Hepatic stellate cell (primary cell): ENCODE results near the gene EFHC1.
A peak's percentile ranks its signal among the peaks of the same experiment; 100 is the strongest.
"Not testable (repeated sequence)": the region's sequence is repeated elsewhere in the genome, so short reads cannot be mapped to it uniquely, and the experiment has no call there.

Experiments used
- DNase-seq: peaks from one replicate; pipeline ENCODE4 v3.0.0; 2011; ENCODE audit warnings: low spot score

Gene EFHC1

DNA sequence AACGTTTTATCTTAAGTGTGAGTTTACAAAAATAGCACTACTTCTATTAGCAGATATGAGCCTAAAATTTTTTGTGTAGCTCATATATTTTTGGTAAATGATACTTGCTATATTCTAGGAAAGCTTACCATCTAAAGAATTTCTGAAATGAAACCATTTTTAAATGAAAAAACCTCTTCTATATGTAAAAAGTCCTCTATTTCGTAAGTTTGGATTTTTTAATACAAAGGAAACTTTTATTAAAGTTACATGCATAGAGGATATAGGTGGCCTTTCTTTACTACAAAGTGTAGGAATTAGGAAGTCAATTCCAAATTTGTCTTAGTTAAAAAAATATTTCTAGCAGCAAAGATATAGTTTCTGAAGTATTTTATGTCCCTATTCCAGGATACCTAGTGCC is 18.8 kb downstream of the EFHC1 start:
- no peak for DNase-seq

DNA sequence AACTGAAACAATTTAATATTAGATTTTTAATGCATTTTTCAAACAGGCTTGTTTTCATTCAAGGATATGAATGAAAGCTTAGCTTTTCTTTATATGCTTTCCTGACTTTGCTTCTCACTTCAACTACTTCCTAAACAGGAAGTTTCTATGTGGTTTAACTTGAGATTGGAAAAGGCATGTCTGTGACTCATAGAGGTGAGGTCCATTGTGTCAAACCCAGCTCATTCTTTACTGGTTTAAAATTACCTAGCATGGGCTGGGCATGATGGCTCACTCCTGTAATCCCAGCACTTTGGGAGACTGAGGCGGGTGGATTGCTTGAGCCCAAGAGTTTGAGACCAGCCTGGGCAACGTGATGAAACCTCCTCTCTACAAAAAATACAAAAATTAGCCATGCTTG is 34.4 kb downstream of the EFHC1 start:
- DNase-seq, result peak; percentile 2

GRCh38 chr6:52457096-52457495 is 37.0 kb downstream of the EFHC1 start:
- DNase-seq, result no peak

GRCh38 chr6:52461194-52461593 is 41.1 kb downstream of the EFHC1 start:
- not testable (repeated sequence) for DNase-seq

GRCh38 chr6:52474173-52474572 is 54.0 kb downstream of the EFHC1 start:
- DNase-seq, result no peak

GRCh38 chr6:52475307-52475706 is 55.2 kb downstream of the EFHC1 start:
- DNase-seq, result no peak

DNA sequence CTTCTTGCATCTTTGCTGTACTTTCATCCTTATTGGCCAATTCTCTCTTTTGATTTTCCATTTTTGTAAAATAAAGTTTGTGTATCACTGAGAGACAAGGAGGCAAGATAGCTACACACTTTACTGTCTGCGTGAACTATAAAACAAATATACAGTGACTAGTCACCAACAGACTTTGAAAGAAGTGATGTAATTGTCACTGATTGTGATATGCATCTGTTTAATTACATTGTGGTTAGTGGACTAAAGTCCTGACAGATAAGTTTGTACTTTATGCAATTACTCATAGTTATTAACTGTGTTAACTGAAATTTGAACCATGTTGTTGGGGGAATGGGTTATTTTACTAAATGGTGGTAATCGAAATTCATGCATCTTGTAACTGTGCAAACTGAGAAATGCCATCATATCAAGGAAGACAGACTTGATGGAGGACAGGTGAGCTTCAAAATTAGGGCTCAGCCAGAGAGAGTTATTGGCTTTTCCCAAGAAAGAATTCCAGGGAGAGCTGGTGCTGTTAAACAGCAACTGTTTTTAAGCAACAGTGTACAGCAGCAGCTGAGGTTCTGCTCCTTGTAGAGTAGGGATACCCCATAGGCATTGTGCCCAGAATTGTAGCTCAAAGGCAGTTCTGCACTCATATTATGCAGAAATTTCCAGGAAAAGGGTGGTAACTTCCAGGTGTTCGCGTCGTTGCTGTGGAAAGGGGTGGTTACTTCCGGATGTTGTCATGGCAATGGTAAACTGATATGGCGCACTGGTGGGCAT is 62.9 kb downstream of the EFHC1 start:
- no peak for DNase-seq

- no peak for DNase-seq
These were observed 63.5 kb downstream of the EFHC1 start for GRCh38 chr6:52483671-52484003.

GRCh38 chr6:52489881-52490280 is 69.7 kb downstream of the EFHC1 start:
- no peak for DNase-seq

DNA sequence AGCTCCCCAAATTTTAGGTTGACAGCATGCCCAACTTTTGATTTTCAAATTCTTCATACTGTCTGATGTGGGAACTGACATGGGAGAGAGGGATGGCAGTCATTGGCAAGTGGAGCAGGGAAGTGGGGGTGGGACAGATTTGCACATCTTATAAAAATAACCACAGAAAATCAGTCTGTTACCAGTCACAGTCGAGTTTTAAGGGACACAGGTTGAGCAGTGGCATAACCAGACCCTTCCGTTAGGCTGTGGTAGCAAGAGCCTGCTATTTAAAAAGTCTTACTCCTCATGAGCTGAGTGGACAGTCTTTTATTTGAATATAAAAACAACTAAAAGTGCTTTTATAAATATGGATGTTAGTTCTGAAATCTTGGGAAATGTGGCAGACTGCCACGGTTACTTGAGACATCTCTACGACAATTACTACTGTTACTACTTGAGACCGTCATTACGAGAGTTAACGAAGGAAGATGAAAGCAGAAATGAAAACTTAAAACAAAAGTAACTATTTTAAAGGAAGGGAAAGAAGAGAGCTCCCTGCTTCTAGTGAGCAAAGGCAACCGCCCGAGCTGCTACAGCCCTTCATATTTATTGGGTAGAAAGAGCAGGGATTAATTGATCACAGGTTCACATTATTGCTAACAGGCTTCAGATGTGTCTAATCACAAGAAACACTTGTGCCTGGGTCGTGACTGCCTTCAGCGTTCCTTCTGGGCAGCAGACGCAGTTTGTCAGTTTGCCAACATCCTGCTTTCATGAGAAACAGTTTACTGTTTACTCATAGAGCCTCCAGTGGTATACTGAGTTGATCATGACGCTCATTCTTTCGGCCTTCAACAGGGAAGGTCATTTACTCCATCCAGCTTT is 71.3 kb downstream of the EFHC1 start:
- no peak for DNase-seq

DNA sequence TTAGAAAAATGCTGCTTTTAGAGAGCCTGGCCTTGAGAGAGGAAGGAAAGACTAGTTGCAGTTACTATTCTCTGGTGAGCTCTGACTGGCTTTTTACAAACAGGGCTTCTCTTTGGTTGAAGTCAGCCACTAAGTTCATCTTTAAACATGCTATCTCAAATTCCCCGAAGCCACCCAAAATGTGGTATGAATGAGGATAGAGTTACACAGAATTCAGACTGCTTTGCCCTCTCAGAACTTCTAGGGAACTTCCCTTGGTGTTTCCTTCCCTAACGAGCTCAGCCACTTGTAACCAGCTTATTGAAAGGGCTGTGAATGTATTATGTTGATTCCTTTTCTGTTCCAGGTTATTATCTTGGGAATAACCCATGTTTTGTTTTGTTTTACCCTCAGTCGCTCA is 73.5 kb downstream of the EFHC1 start:
- DNase-seq, result no peak

DNA sequence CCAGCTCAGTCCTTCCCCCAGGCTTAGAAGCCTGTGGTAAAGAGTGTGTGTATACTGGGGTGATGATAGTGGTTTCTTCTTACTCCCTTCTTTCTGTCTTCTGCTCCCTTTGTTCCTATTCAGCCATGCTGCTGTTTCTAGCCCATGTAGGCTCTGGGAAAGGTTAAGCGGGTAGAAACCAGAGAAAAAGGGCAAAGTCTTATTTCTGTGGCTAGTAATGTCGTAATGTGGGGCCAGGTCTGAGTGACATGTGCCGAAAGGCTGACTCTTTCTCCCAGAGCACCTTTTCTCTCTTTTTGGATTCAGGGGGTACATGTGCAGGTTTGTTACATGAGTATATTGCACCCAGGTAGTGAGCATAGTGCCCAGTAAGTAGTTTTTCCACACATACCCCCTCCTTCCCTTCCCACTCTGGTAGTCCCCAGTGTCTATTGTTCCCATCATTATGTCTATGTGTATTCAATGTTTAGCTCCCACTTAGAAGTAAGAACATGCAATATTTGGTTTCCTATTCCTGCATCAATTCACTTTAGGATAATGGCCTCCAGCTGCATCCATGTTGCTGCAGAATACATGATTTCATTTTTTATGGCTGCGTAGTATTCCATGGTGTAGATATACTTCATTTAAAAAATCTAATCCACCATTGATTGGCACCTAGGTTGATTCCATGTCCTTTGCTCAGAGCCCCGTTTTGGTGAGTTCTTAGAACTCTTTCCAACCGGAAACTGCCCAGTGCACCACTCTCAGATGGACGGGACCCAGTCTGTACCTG is 74.3 kb downstream of the EFHC1 start:
- DNase-seq, result no peak

DNA sequence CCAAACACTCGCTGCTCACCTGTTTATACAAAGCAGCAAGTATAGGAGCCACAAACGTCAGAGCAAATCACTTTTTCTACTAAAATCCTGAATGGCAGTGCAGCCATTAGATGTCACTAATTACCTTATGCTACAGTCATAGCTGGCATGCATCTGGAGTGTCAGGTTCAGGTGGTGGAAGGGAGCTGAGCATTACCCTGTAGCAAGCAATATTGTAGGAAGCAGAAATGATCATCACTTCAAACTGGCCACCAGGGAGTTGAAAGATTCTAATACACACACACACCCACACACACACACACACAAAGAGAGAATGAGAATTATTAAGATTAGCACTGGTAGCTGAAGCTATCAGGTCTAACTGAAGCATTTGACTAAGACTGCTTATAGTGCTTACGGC is 75.8 kb downstream of the EFHC1 start:
- no peak for DNase-seq

DNA sequence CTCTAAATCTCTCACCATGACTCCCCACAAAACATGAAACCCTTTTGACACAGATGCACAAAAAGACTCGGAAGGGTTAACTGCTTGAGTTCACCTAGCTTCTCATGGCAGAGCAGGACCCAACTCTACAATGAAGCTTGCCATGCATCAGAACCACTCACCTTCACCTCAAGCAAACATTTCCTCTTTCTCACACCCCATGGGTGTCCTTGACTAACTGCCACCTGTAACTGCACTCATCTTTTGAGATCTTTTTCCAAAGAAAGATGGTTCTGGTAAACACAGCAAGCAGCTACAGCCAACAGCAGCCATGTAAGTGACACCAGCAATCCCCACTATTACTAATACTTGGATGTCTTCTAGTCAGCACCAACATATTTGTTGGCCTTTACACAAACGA is 76.5 kb downstream of the EFHC1 start:
- DNase-seq, result no peak

DNA sequence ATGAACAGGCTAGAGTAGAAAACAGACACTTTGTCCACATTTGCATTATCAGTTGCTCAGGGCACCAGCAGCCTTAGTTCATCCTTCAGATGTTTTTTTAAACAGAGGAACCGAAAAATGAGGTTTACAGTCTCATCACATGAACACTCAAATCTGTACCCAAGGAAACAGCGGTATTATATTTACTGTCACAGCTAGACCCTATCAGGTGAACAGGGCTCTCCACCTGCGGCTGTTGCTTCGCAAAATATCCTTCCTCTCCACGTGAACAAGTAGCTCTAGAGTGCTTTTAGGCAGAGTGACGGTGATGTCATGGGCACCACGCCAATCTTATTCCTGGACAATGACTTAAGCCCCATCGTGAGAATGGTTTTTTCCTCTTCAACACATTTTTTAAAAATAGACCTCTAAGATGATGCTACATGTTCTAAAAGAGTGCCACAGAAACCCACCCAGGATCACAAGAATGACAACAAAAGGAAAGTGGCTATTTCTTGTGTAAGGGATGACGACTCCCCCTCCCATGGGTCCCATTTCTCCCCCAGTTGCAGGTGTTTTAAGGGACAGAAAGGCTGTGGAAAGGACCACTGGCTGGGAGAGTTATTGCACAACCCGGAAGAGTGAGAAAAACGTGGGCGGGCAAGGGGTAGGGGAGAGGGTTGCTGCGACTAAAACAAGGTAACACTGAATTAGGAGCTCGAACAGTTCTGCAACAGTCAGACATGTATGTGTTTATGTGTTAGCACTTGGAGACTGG is 77.7 kb downstream of the EFHC1 start:
- DNase-seq, result no peak

- DNase-seq, result no peak
These were observed 78.4 kb downstream of the EFHC1 start for GRCh38 chr6:52498538-52499017.

- DNase-seq, result no peak
These were observed 78.9 kb downstream of the EFHC1 start for GRCh38 chr6:52499026-52499425.

DNA sequence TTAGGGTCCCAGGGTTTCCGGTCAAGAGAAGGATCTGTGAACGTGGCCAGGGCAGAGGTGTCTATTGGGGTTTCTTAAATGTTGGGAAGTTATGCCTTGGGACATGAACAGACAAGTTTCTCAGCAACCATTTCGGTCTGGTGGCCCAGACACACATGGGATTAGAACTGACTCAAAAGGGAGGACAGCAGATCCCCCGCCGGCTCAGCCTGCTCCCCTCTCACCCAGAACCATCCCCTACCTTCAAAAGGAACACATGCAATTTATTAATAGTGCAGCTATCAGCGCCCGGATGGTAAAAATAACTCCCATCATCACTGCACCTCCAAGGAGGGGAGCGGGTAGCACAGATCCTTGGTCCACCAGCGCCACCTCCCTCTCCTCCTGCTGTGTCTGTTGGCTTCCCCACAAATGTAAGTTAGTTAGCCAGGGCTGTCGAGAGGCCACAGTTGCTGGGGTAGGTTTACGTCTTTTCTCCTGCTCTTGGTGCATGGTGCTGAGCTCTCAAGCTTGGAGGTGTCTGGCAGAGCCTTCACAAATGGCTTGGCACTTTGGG is 79.6 kb downstream of the EFHC1 start:
- no peak for DNase-seq

- DNase-seq, result no peak
These were observed 80.3 kb downstream of the EFHC1 start for GRCh38 chr6:52500238-52501129.

- DNase-seq, result no peak
These were observed 82.3 kb downstream of the EFHC1 start for GRCh38 chr6:52502306-52503029.
